Karpas-422 (cell line): Measurements from ENCODE around the gene ASNS. TPM values are rescaled to one million over a fixed set of nuclear protein-coding genes. Genes with fewer than 3 reads are reported as not detected.
A peak's percentile ranks its signal among the peaks of the same experiment; 100 is the strongest.
"Not testable (repeated sequence)": the region's sequence is repeated elsewhere in the genome, so short reads cannot be mapped to it uniquely, and the experiment has no call there.

Experiments used
- DNase-seq: peaks from one replicate; pipeline ENCODE4 v3.0.0-alpha.2; 2015
- H2AFZ ChIP-seq: fragments of 200-600 bp; sonication (generic); 2 replicates; pipeline ENCODE4 v1.6.1; 2014; ENCODE audit warnings: antibody characterized with exemption, low read length, mixed read lengths
- H3K27ac ChIP-seq: fragments of 200-600 bp; sonication (generic); 2 replicates; pipeline ENCODE4 v1.5.1; 2014; ENCODE audit warnings: mild to moderate bottlenecking, low read length, moderate library complexity
- H3K27me3 ChIP-seq: fragments of 200-600 bp; sonication (generic); 2 replicates; pipeline ENCODE4 v1.6.1; 2014; ENCODE audit warnings: low read length, mixed read lengths
- H3K36me3 ChIP-seq: fragments of 200-600 bp; sonication (generic); 2 replicates; pipeline ENCODE4 v1.6.1; 2014; ENCODE audit warnings: low read length, mixed read lengths; ENCODE audit not compliant: insufficient read depth
- H3K4me1 ChIP-seq: fragments of 200-600 bp; sonication (generic); 2 replicates; pipeline ENCODE4 v1.6.1; 2014; ENCODE audit warnings: mild to moderate bottlenecking, low read length, mixed read lengths
- H3K4me2 ChIP-seq: fragments of 200-600 bp; sonication (generic); 2 replicates; pipeline ENCODE4 v1.6.1; 2014; ENCODE audit warnings: low read length, low read depth, mild to moderate bottlenecking; ENCODE audit not compliant: poor library complexity, severe bottlenecking
- H3K4me3 ChIP-seq: fragments of 200-600 bp; sonication (generic); 2 replicates; pipeline ENCODE4 v1.5.1; 2014; ENCODE audit warnings: mild to moderate bottlenecking, antibody characterized with exemption, low read length, mixed read lengths
- H3K79me2 ChIP-seq: fragments of 200-600 bp; sonication (generic); 2 replicates; pipeline ENCODE4 v1.6.1; 2014; ENCODE audit warnings: mild to moderate bottlenecking, low read length, mixed read lengths
- H3K9ac ChIP-seq: fragments of 200-600 bp; sonication (generic); 2 replicates; pipeline ENCODE4 v1.6.0; 2014; ENCODE audit warnings: low read length
- H3K9me2 ChIP-seq: fragments of 200-600 bp; sonication (generic), shearing (Covaris generic); replicated peaks from 2 replicates; pipeline ENCODE4 v1.6.0; 2014; ENCODE audit warnings: mild to moderate bottlenecking, low read length, moderate library complexity; ENCODE audit not compliant: insufficient read depth
- H3K9me3 ChIP-seq: fragments of 300-700, 200-600 bp; sonication (generic); 2 replicates; pipeline ENCODE4 v1.6.1; 2014; ENCODE audit warnings: low read length, mixed read lengths
- H4K20me1 ChIP-seq: fragments of 200-600 bp; sonication (generic); 2 replicates; pipeline ENCODE4 v1.6.1; 2014; ENCODE audit warnings: mild to moderate bottlenecking, antibody characterized with exemption, low read length, low read depth; ENCODE audit not compliant: insufficient read depth
- total RNA-seq: library from RNA; depleted of rRNA; stranded (reverse); fragments of >200 nt; shearing (Covaris generic); gene quantifications from 2 replicates; pipeline ENCODE4 v1.2.3, GENCODE V29; 2014; ENCODE audit warnings: low replicate concordance; rRNA removed

The ASNS gene
- 313 and 501 TPM in 2 replicates for total RNA-seq

- H3K9me3 ChIP-seq: no peaks in the 10 kb centered on the region
- peak within 1 kb of the TSS; percentile 82 for H3K27ac ChIP-seq
- H3K4me2 ChIP-seq: peak within 1 kb of the TSS; percentile 99
- H3K9ac ChIP-seq: peak within 1 kb of the TSS; percentile 94
- peak within 1 kb of the TSS; percentile 88 for H2AFZ ChIP-seq
- H3K27me3 ChIP-seq: no peaks in the 10 kb centered on the region
- DNase-seq: peak; percentile 97
- no peaks in the 10 kb centered on the region for H4K20me1 ChIP-seq
- H3K36me3 ChIP-seq: peaks cover 6% of the 10 kb centered on the region
- no peaks in the 10 kb centered on the region for H3K9me2 ChIP-seq
- H3K4me1 ChIP-seq: peaks cover 22% of the 10 kb centered on the region
- H3K4me3 ChIP-seq: peak within 1 kb of the TSS; percentile 96
- H3K79me2 ChIP-seq: peaks cover 29% of the 10 kb centered on the region
Observed at GRCh38 chr7:97872025-97872669, at the start of gene ASNS. Gene ASNS, minus strand, starts transcription at chr7:97872408. Its CDS starts 3,252 bp downstream, at chr7:97869156.

GRCh38 chr7:97921254-97921653 lies 49.0 kb upstream of the ASNS start:
- not testable (repeated sequence) for H3K36me3 ChIP-seq, H3K4me2 ChIP-seq, H3K79me2 ChIP-seq, H3K9me3 ChIP-seq, H3K4me3 ChIP-seq, H2AFZ ChIP-seq, H4K20me1 ChIP-seq, H3K27me3 ChIP-seq, H3K9ac ChIP-seq, H3K4me1 ChIP-seq, H3K9me2 ChIP-seq, H3K27ac ChIP-seq, DNase-seq

GRCh38 chr7:97915267-97915666 lies 43.1 kb upstream of the ASNS start:
- DNase-seq, H3K4me1 ChIP-seq, H3K79me2 ChIP-seq, H3K4me2 ChIP-seq, H4K20me1 ChIP-seq, H3K9me2 ChIP-seq, H3K9ac ChIP-seq, H3K9me3 ChIP-seq, H3K4me3 ChIP-seq, H3K27me3 ChIP-seq, H3K36me3 ChIP-seq, H2AFZ ChIP-seq, H3K27ac ChIP-seq: not testable (repeated sequence)

GRCh38 chr7:97912294-97912693 lies 40.1 kb upstream of the ASNS start:
- H4K20me1 ChIP-seq, H3K79me2 ChIP-seq, H2AFZ ChIP-seq, H3K9me3 ChIP-seq, H3K27ac ChIP-seq, H3K36me3 ChIP-seq, H3K4me1 ChIP-seq, H3K9ac ChIP-seq, H3K27me3 ChIP-seq, H3K4me2 ChIP-seq, DNase-seq, H3K9me2 ChIP-seq, H3K4me3 ChIP-seq: not testable (repeated sequence)

GRCh38 chr7:97896893-97897292 lies 24.7 kb upstream of the ASNS start:
- not testable (repeated sequence) for H3K4me3 ChIP-seq, H3K9ac ChIP-seq, H3K79me2 ChIP-seq, H3K27ac ChIP-seq, H3K36me3 ChIP-seq, H3K9me3 ChIP-seq, H2AFZ ChIP-seq, H3K27me3 ChIP-seq, H4K20me1 ChIP-seq, H3K4me1 ChIP-seq, DNase-seq, H3K9me2 ChIP-seq, H3K4me2 ChIP-seq

GRCh38 chr7:97891721-97892120 lies 19.5 kb upstream of the ASNS start:
- not testable (repeated sequence) for H3K4me2 ChIP-seq, H4K20me1 ChIP-seq, H3K79me2 ChIP-seq, H3K4me3 ChIP-seq, H3K27ac ChIP-seq, H3K9ac ChIP-seq, H3K27me3 ChIP-seq, H3K9me2 ChIP-seq, H3K9me3 ChIP-seq, H3K36me3 ChIP-seq, H2AFZ ChIP-seq, H3K4me1 ChIP-seq
- DNase-seq: peak; percentile 46

GRCh38 chr7:97879527-97879926 lies 7.3 kb upstream of the ASNS start:
- H3K4me3 ChIP-seq, H3K27me3 ChIP-seq, H2AFZ ChIP-seq, H3K4me2 ChIP-seq, H3K36me3 ChIP-seq, H3K9ac ChIP-seq, H4K20me1 ChIP-seq, H3K9me3 ChIP-seq, H3K79me2 ChIP-seq, H3K4me1 ChIP-seq, H3K9me2 ChIP-seq, H3K27ac ChIP-seq, DNase-seq: not testable (repeated sequence)

GRCh38 chr7:97874894-97875293 lies 2.7 kb upstream of the ASNS start:
- DNase-seq, H3K27me3 ChIP-seq, H3K9me2 ChIP-seq, H2AFZ ChIP-seq, H3K4me2 ChIP-seq, H4K20me1 ChIP-seq, H3K27ac ChIP-seq, H3K9ac ChIP-seq, H3K36me3 ChIP-seq, H3K9me3 ChIP-seq, H3K4me3 ChIP-seq: not testable (repeated sequence)
- Histone ChIP-seq H3K79me2 (peaks cover 22% of the 10 kb centered on the region), H3K4me1 (peaks cover 21% of the 10 kb centered on the region)

GRCh38 chr7:97873606-97874005 lies 1.4 kb upstream of the ASNS start:
- Histone ChIP-seq H3K9ac (no peak overlapping the region), H4K20me1 (no peaks in the 10 kb centered on the region)

More at GRCh38 chr7:97873606-97874005, 1.4 kb upstream of the ASNS start:
- Histone ChIP-seq H3K4me3 (no peak overlapping the region), H3K27me3 (no peaks in the 10 kb centered on the region), H3K79me2 (peaks cover 29% of the 10 kb centered on the region), H3K4me2 (no peak overlapping the region), H3K27ac (no peak overlapping the region), H3K36me3 (peaks cover 6% of the 10 kb centered on the region), H3K9me2 (no peaks in the 10 kb centered on the region), H3K4me1 (peaks cover 22% of the 10 kb centered on the region), H2AFZ (no peak overlapping the region), H3K9me3 (no peaks in the 10 kb centered on the region)
- DNase-seq: no peak
